HG03521 (cell line): ENCODE data around the gene DNPEP.

Experiments used
- ATAC-seq: cut with Tn5 transposase; IDR thresholded peaks from one replicate; pipeline ENCODE4 v1.9.1; 2021; ENCODE audit warnings: mild to moderate bottlenecking, moderate library complexity; ENCODE audit not compliant: unreplicated experiment

Gene DNPEP

DNA sequence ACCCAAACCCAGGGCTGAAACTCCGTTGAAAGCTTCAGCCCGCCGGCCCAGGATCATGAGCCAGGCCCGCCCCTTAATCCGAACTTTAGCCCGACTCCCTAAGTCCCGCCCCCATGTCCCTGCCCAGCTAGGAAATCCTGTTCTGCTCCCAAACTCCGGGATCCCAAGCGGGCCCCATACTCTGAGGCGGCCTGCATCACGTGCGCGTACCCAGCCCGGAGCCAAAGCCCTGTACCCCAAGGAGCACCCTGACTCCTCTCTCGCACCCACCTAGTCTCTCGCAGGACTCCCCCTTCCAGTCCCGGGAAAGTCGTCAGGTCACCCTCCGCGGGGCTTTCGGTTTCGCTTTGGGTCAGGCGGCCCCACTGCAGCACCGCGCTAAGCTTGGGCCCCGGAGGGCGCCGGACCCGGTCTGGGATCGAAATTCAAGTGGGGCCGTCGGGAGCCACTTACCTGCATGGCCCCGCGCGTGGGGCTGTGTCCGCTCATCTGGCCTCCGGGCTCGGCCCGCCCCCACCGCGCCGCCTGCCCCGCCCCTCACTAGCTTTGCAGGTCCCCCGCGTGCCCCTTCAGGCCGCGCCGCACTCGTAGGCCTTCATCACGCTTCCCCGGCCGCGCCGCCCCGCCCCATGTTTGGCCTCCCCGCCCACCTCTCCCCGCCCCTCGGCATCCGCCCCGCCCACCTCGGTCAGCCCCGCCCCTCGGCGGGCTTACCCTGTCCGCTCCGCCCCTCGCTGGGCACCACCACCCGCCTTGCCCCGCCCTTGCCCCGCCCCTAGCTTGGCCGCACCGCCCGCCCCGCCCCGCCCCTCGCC, at the start of gene DNPEP:
TSS of gene DNPEP (minus strand) at position 607 of the 815 bp plus-strand sequence. CDS start at position 489, 118 bp downstream.
- ATAC-seq, result peak; percentile 44

DNA sequence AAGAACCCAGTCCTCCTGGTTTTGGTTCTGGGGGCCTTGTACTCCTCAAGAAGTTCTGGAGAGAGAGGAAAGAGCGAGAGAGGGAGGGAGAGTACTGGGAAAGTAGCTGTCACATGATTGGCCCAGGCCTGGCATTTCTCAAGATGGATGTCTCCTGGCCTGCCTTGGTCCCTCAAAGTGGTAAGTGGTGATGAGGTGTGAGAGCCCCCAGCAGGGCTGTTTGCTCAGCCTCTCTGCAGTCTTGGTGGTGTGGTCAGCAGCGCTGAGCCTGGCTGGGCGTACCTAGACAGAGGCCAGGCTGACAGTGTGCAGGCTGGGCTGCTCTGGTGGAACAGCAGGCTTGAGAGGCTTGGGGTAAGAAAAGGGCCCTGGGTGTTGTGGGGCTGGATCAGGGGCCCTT, 49.4 kb upstream of the DNPEP start:
- no peak for ATAC-seq

DNA sequence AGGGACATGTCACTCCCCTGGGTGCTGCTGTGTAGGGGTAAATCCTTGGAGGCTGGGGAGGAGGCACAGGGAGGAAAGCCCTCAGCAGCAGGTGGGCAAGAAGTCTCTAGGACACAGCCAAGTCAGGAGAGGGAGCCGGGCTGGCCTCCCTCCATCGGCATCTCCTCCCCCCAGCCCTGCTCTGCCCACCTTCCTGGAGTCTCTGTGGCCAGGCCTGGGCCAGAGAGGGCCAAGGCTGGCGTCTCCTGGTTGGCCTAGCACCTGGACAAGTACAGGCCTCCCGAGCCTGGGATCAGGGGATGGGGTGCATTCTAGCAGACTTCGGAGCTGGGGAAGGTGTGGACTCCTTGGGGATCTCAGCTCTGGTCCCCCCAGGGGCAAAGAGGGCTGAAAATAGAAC, 48.8 kb upstream of the DNPEP start:
- no peak for ATAC-seq

DNA sequence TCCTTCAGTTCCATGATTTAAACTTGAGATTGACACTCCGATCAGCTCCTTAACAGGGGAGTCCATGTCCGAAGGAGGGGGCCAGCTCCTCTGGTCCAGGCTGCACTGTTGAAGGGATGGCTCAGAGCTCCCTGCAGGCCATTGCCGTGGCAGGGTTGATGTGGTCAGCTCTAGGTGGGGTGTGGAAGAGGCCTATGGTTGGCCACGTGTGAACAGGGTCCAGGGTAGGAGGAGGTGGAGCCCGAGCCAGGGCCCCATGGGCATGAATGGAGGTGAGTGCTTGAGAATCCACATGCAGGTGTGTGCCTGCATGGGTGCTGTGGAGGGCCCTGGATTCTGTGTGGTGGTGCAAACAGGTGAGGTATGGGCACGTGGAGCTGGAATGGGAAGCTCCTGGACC, 48.0 kb upstream of the DNPEP start:
- no peak for ATAC-seq

DNA sequence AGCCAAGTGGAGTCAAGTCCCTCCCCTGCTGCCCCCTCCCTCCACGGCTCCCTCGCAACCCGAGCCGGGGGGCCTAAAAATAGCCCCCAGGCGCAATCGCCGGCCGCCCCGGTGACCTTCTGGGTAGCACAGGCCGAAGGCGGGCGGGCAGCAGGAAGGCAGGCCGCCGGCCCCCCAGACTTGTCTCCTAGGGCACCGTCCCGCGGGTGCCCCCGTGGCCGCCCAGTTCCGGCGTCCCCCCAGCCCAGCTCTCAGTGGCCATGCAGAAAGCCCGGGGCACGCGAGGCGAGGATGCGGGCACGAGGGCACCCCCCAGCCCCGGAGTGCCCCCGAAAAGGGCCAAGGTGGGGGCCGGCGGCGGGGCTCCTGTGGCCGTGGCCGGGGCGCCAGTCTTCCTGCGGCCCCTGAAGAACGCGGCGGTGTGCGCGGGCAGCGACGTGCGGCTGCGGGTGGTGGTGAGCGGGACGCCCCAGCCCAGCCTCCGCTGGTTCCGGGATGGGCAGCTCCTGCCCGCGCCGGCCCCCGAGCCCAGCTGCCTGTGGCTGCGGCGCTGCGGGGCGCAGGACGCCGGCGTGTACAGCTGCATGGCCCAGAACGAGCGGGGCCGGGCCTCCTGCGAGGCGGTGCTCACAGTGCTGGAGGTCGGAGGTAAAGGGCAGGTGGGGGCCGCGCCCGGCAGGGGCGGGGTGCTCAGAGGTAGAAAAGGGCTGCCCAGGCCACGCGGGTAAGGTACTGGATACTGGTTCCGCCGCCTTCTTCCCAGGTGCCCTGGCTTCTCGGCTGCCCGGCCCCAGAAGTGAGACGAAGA, 47.2 kb upstream of the DNPEP start, which contains the start of gene SPEG:
TSS of gene SPEG (plus strand) at position 126 of the 808 bp plus-strand sequence. CDS start at position 261, 135 bp downstream.
- no peak for ATAC-seq

DNA sequence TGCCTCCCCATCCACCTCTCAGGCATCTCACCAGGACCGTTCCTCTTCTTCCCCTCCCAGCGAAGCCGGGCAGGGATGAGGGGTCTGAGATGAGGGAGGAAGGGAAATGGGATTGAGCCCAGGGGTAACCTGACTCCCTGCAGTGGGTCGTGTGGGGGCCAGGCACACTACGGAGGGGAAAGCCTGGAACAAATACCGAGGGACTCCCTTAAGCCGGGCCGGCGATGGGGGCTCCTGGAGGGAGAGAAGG, 46.7 kb upstream of the DNPEP start:
- no peak for ATAC-seq

DNA sequence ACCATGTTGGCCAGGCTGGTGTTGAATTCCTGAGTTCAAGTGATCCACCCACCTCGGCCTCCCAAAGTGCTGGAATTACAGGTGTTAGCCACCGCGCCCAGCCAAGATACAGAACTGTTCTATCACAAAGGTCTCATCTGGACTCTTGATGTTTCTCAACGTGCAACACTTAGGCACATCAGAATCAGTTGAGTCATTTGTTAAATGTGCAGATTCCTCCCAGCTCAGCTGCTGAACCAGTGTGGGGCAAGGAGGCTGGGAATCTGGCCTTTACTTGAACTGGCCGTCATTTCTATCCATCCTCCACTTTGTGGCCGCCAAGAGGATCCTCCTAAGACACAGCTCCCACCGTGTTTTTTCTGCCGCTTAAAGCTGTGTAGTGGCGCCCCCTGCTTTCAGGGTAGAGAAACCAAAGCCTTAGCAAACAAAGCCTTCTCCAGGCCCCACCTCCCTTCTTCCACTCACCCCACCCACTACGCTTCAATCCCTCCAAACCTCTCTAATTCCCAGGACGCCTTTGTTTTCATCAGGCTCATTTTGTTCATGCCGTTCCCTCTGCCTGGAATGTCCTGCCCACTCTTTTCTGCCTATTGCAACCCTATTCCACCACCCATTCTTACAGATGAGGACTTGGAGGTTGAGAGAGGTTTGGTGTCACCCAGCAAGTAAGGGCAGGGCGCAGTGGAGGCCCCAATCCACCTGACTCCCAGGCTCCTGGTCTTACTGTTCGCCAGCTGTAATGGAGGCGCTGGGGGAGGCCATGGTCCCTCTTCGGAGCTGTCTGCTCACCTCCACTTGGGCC, 46.2 kb upstream of the DNPEP start:
- no peak for ATAC-seq

DNA sequence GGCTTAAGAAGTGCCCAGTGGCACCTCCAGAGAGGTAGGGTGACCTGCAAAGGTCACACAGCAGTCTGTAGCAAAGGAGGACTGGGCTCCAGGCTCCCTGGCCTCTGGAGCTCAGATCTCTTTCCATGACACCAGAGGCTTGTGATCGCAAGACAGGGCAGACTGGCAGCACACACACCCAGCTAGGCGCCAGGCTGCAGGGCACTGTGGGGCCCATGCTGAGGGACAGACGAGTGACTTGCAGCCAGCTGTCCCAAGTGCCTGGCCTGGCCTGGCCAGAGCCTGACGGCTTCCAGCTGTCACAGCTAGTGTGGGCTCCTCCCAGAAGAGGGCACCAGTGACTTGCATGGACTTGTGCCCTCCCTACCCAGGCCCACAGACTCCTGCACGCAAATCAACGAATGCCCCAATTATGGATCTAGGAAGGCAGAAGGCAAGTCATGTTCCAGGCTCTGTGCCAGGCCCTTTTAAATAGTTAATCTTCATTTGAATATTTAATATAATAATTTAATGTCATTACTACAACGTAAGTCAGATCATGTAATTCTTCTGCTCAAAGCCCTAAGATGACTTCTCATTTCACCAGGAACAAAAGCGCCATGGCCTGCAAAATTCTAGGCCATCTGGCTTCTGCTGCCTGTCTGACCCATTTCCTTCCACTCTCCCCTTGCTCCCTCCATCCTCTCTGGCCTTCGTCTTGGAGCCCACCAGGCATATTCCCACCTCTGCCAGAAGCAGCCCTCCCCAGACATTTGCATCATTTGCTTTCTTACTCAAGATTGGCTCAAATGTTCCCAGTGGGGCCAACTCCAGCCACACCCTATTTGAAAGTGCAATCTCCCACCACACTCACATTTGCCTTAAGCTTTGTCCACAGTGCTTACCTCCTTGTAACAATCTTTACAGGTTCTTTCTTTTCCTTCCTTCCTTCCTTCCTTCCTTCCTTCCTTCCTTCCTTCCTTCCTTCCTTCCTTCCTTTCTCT, 43.2 kb upstream of the DNPEP start:
- no peak for ATAC-seq

DNA sequence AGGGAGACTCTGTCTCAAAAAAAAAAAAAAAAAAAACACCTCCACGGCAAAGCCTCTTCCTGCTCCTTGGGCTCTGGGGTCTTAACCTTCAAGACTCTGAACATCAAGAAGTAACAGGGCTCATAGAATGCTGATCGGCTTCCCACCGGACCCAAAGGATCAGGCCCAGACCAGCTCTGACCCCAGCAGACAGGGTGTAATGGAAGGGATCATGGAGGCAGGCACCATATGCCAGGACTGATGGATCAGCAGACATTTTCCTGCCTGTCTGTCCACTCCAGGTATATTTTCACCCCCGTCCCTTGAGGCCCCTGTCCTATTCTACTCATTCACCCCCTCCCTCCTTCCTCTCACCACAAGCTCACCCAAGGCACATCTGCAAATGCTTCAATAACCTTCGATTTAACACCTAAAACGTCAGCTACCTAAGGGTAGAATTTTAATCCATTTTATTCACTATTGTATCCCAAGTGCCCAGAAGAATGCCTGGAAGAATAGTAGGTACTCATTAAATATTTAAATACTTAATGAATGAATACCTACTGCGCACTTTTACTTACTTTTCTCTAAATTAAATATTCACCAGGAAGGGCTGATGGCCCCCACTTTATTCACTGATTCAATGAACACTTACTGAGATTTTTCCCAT, 42.4 kb upstream of the DNPEP start:
- no peak for ATAC-seq

DNA sequence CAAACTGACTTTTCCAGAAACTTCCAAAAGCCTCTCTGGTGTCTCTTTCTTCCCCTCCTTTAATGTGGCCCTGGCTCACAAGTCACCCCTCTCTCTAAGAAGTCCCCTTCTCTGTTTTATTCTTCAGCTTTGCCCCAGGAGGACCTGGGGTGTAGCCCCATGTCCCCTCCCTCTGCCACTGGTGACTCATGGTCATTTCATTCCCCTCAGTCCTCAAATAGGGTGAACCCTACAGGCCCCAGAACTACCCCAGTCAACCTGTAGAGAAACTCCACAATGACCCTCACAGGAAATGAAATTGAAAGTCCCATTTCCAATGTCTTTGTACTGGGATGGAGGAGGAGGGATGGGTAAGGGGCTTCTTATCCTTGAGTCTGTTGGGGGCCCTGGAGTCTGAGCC, 40.8 kb upstream of the DNPEP start:
- no peak for ATAC-seq

DNA sequence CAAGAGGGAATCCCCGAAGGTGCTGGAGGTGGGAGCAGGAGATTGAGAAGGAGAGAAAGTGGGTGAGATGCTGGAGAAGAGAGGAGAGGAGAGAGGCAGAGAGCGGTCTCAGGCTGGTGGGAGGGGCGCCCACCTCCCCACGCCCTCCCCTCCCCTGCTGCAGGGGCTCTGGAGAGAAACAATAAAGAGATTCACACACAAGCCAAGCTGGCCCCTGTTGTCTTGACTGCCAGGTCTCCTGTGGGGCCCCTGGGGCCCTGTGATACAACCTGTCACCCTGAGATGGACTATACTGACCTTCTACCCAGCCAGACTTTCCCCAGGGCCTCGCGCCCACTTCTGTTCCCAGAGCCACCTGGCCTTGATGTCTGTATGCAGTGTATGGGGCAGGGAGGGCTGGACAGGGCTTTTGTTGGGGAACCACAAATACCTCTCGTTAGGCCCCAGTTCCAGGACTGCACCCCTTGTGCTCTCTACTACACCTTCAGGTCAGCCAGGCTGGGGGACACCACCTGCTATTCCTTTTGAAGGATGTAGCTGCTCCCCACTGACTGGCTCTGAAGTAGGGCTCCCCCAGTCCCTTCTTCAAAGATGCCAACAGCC, 38.9 kb upstream of the DNPEP start:
- ATAC-seq, result no peak

DNA sequence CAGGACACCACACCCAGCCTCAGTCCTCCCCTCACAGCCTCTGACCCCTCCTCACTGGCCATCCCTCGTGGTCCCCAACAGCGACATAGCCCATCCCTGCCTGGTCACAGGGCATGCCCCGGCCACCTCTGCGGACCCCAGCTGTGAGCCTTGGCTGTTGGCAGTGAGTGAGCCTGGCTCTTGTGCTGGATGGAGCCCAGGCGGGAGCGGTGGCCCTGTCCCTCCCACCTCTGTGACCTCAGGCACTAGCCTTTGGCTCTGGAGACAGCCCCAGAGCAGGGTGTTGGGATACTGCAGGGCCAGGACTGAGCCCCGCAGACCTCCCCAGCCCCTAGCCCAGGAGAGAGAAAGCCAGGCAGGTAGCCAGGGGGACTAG, 38.3 kb upstream of the DNPEP start:
- ATAC-seq, result no peak

DNA sequence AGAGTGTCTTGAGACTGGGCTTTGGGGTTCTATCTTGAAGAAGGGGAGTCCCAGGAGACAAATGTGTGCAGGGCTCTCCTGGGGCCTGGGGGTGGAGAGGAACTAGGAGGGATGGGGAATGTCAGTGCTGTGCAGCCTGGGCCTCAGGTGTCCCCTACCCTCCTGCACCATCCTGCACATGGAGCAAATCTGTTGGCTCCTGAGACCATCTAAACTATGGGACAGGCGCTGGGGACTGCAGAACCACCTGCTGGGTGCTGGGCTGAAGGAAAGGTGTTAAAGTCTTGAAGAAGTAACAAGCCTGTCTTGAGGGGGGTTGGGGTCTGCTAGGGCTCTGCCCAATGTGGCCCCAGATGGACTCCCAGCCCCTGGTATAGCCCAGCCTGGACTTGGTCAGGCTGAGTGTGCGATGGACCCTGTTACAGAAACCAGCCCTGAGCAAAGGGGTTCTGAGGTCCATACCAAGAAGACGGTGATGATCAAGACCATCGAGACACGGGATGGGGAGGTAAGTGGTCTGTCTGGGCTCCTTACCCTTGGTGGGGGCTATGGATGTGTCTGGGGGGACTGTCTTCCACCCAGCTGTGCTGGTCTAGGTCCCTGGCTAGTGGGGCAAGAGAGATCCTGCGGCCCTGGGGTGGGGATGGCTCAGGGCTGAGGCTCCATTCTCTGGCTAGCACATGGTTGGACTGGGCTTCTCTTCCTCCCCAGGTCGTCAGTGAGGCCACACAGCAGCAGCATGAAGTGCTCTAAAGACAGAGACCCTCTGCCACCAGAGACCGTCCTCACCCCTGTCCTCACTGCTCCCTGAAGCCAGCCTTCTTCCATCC, 37.7 kb upstream of the DNPEP start:
- no peak for ATAC-seq

DNA sequence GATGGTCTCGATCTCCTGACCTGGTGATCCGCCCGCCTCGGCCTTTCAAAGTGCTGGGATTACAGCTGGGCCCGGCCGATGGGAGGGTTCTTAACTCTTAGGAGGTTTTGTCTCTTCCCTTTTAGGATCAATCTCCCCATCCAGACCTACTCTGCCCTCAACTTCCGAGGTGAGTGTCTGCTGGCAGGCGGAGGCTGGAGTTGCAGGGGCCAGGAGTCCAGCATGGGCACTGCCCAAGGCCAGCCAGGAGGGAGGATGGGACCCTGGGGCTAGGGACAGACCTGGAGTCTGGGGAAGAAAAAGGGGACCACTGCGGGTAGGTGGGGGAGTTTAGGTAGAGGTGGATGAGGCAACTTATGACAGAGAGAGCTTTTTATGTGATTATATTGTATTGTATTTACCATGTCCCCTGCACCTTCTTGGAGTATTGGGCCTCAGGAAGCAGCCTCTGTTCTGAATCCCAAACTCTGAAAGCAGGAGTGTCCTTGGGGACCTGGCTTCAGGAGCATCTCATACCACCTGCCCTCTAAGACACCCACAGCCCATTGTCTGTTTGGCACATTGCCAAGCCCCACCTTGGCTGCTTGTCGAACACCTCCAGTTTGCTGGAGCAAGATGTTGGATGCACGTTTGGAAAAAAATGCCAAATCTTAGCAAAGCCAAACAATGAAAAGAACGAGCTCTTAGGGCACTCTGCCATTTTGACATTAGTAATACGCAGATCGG, 36.1 kb upstream of the DNPEP start:
- no peak for ATAC-seq

DNA sequence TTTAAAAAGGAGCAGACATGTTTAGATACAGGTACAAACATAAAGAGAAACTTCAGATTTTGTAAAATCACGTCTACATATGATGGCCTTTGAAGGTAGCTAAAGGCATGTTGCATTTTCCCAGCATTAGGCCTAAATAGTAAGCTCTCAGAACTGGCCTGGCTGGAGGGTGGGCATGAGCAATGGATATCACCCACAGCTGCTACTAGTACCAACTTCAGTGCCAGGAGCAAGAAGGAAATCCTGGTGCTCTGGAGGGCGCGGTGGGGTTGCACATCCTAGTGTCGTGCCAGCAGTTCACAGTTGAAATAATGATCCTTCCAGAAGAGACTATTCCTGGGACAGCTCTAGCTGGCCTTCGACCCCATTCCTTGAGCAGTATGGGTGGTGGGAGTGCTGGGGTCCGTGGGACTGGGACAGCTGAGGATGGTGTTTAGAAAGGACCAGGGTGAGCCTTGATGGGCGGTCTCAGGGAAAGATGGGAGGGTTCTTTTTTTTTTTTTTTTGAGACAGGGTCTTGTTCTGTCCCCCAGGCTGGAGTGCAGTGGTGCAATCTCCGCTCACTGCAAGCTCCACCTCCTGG, 35.3 kb upstream of the DNPEP start:
- no peak for ATAC-seq

DNA sequence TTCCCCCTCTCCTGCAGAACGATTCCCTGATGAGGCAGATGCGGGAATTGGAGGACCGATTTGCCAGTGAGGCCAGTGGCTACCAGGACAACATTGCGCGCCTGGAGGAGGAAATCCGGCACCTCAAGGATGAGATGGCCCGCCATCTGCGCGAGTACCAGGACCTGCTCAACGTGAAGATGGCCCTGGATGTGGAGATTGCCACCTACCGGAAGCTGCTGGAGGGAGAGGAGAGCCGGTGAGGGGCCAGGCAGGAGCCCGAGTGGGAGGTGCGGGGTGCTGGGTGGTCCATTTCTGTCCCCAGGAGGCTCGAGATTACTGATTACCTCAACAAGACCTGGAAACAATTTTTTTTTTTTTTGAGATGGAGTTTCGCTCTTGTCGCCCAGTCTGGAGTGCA, 33.6 kb upstream of the DNPEP start:
- ATAC-seq, result no peak

DNA sequence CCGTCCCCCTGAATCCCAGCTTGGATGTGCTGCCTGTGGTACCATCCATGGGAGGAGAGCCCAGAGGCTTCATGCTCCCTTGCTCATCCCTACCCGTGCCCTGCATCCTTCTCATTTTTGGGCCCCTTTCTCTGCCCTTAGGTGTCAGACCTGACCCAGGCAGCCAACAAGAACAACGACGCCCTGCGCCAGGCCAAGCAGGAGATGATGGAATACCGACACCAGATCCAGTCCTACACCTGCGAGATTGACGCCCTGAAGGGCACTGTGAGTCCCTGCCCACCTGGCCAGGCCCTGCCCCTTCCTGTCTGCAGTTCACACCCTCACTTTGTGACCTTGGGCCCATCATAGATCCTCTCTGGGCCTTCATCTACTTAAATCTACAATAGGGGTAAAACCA, 33.0 kb upstream of the DNPEP start:
- ATAC-seq, result no peak
